ENCODE data around the gene RIC3. TPM values are rescaled to one million over a fixed set of nuclear protein-coding genes. Genes with fewer than 3 reads are reported as not detected.

Gene RIC3
- total RNA-seq, 1 experiment from 2014 or later: not detected

DNA sequence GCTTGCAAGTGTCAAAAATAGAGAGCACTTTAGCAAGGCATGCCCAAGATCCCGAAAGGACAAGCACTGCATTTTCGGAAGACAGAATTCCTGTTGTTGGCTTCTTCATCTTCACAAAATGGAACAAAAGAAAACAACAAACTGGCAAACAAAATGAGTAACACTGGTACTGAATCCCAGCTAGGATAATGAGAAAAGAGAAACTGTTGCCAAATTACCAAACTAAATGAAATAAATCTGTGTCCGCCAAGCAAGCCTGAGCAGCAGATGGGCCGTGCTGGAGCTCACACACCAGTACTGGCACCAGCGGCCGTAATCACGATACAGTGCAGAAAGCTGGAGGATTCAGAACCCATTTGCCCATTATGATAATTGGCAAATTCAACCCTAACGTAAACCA, 57.2 kb downstream of the RIC3 start:
- no peak overlapping the region for H3K27ac ChIP-seq (ENCODE audit: low read length)
- POLR2A ChIA-PET (ENCODE audit: unreplicated experiment): no interaction called here
- ATAC-seq: no peak

DNA sequence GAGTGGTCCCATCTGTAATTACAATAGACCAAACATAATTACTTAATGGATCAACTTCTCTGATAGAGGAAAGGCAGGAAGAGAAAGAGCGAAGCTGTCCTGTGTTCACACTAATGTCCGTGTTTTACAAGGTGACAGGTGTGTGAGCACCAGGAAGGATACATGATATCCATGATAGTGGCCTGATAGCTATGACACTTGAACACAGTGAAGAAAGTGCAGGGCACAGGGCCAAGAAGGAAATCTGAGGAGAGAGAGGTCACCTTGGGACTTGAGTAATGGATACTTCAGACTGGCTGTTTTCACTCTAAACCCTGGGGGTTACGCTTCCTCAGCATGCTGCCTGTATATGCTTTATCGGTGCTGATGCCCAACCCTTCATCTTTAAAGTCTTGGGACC, 58.4 kb downstream of the RIC3 start:
- no peak overlapping the region for H3K27ac ChIP-seq (ENCODE audit: low read length)
- no peak overlapping the region for H3K4me2 ChIP-seq (ENCODE audit: low read length)
- no peaks in the 10 kb centered on the region for H3K9me3 ChIP-seq (ENCODE audit: low read length)
- H3F3A ChIP-seq (ENCODE audit: low read length, unreplicated experiment): no peaks in the 10 kb centered on the region
- TF ChIP-seq, protein P1, sequence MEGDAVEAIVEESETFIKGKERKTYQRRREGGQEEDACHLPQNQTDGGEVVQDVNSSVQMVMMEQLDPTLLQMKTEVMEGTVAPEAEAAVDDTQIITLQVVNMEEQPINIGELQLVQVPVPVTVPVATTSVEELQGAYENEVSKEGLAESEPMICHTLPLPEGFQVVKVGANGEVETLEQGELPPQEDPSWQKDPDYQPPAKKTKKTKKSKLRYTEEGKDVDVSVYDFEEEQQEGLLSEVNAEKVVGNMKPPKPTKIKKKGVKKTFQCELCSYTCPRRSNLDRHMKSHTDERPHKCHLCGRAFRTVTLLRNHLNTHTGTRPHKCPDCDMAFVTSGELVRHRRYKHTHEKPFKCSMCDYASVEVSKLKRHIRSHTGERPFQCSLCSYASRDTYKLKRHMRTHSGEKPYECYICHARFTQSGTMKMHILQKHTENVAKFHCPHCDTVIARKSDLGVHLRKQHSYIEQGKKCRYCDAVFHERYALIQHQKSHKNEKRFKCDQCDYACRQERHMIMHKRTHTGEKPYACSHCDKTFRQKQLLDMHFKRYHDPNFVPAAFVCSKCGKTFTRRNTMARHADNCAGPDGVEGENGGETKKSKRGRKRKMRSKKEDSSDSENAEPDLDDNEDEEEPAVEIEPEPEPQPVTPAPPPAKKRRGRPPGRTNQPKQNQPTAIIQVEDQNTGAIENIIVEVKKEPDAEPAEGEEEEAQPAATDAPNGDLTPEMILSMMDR (conservative IDR thresholded peaks at IDR 0.05; ENCODE audit: low read depth, low read length): no peak
- no peak for TF ChIP-seq EZH2 (IDR thresholded peaks at IDR 0.05; ENCODE audit: low read length, unreplicated experiment)
- TF ChIP-seq EZH2phosphoT487 (IDR thresholded peaks at IDR 0.05; ENCODE audit: borderline replicate concordance, low read length): no peak
- H3K36me3 ChIP-seq (ENCODE audit: low read depth, low read length): no peaks in the 10 kb centered on the region
- no peaks in the 10 kb centered on the region for H3K9me2 ChIP-seq (replicated peaks; ENCODE audit: low read length)
- no peaks in the 10 kb centered on the region for H3K4me1 ChIP-seq (ENCODE audit: insufficient read depth, low read length)
- ATAC-seq (no peak), DNase-seq (no peak)
- no peaks in the 10 kb centered on the region for H3K79me2 ChIP-seq (ENCODE audit: low read length)
- no peak overlapping the region for H3K9ac ChIP-seq (ENCODE audit: low read length)
- no peak overlapping the region for H2AFZ ChIP-seq (ENCODE audit: low read length)
- BruUV-seq (replicated peaks): no TSS peak
- no peak overlapping the region for H3K4me3 ChIP-seq (ENCODE audit: low read length)
- ChIA-PET CTCF (interaction anchor here (1.2 kb wide), 1 partner anchor 11 kb away, joined by 4 read pairs; no protein-coding TSS in a partner anchor), POLR2A (ENCODE audit: unreplicated experiment) (no interaction called here)
- intact Hi-C loops (cut with micrococcal nuclease): no loop called here
- no peaks in the 10 kb centered on the region for H4K20me1 ChIP-seq (ENCODE audit: low read length)
- peaks cover 28% of the 10 kb centered on the region for H3K27me3 ChIP-seq (ENCODE audit: low read length)

More for the DNA sequence above, 57.2 kb downstream of the RIC3 start:
- no peak for DNase-seq
- Histone ChIP-seq H4K20me1 (ENCODE audit: low read length) (no peaks in the 10 kb centered on the region), H3K79me2 (ENCODE audit: low read length) (no peaks in the 10 kb centered on the region), H3K27me3 (ENCODE audit: low read length) (peaks cover 28% of the 10 kb centered on the region), H3K4me3 (ENCODE audit: low read length) (no peak overlapping the region), H2AFZ (ENCODE audit: low read length) (no peak overlapping the region), H3K9me3 (ENCODE audit: low read length) (no peaks in the 10 kb centered on the region), H3K36me3 (ENCODE audit: low read depth, low read length) (no peaks in the 10 kb centered on the region), H3K9me2 (replicated peaks; ENCODE audit: low read length) (no peaks in the 10 kb centered on the region), H3F3A (ENCODE audit: low read length, unreplicated experiment) (no peaks in the 10 kb centered on the region), H3K4me2 (ENCODE audit: low read length) (no peak overlapping the region), H3K4me1 (ENCODE audit: insufficient read depth, low read length) (no peaks in the 10 kb centered on the region), H3K9ac (ENCODE audit: low read length) (no peak overlapping the region)
- no peak for TF ChIP-seq EZH2phosphoT487 (IDR thresholded peaks at IDR 0.05; ENCODE audit: borderline replicate concordance, low read length)
- TF ChIP-seq EZH2 (IDR thresholded peaks at IDR 0.05; ENCODE audit: low read length, unreplicated experiment): no peak
- CTCF ChIA-PET: no interaction called here
- intact Hi-C loops (cut with micrococcal nuclease): no loop called here
- no TSS peak for BruUV-seq (replicated peaks)

DNA sequence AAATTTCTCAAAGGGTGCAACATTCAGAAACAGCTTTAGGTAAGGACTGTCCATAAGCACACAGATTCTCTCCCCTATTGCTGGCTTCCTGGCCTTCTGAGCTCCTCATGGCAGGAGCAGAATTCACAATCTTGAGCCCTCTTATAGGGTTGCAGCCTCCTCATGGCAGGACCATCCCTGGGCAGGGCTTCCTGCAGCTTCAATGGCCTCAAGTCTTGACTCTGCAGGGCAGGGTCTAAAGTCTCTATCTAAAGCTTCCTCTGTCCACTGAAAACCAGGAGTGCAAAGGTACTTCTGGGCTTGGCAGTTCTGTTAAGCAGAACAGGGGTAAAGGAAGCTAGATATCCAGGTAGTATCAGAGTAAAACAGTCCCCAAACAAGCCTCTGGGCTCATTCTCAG, 59.1 kb downstream of the RIC3 start:
- Histone ChIP-seq H3K4me2 (ENCODE audit: low read length) (no peak overlapping the region), H3K9me3 (ENCODE audit: low read length) (no peaks in the 10 kb centered on the region), H3K4me3 (ENCODE audit: low read length) (no peak overlapping the region), H4K20me1 (ENCODE audit: low read length) (no peaks in the 10 kb centered on the region), H3K9me2 (replicated peaks; ENCODE audit: low read length) (no peaks in the 10 kb centered on the region), H3K36me3 (ENCODE audit: low read depth, low read length) (no peaks in the 10 kb centered on the region), H2AFZ (ENCODE audit: low read length) (no peak overlapping the region), H3K9ac (ENCODE audit: low read length) (no peak overlapping the region), H3F3A (ENCODE audit: low read length, unreplicated experiment) (no peaks in the 10 kb centered on the region), H3K4me1 (ENCODE audit: insufficient read depth, low read length) (no peaks in the 10 kb centered on the region), H3K79me2 (ENCODE audit: low read length) (no peaks in the 10 kb centered on the region), H3K27ac (ENCODE audit: low read length) (no peak overlapping the region), H3K27me3 (ENCODE audit: low read length) (peaks cover 25% of the 10 kb centered on the region)
- DNase-seq (no peak), ATAC-seq (no peak)
- BruUV-seq (replicated peaks): no TSS peak
- intact Hi-C loops (cut with micrococcal nuclease): no loop called here
- TF ChIP-seq, protein P1 (conservative IDR thresholded peaks at IDR 0.05; ENCODE audit: low read depth, low read length): no peak
- TF ChIP-seq EZH2phosphoT487 (IDR thresholded peaks at IDR 0.05; ENCODE audit: borderline replicate concordance, low read length) (no peak), EZH2 (IDR thresholded peaks at IDR 0.05; ENCODE audit: low read length, unreplicated experiment) (no peak)
- ChIA-PET CTCF (interaction anchor here (1.2 kb wide), 1 partner anchor 11 kb away, joined by 4 read pairs; no protein-coding TSS in a partner anchor), POLR2A (ENCODE audit: unreplicated experiment) (no interaction called here)
